ENCODE results near the gene ZBTB7B.
"Not testable (repeated sequence)": the region's sequence is repeated elsewhere in the genome, so short reads cannot be mapped to it uniquely, and the experiment has no call there.

Gene ZBTB7B

DNA sequence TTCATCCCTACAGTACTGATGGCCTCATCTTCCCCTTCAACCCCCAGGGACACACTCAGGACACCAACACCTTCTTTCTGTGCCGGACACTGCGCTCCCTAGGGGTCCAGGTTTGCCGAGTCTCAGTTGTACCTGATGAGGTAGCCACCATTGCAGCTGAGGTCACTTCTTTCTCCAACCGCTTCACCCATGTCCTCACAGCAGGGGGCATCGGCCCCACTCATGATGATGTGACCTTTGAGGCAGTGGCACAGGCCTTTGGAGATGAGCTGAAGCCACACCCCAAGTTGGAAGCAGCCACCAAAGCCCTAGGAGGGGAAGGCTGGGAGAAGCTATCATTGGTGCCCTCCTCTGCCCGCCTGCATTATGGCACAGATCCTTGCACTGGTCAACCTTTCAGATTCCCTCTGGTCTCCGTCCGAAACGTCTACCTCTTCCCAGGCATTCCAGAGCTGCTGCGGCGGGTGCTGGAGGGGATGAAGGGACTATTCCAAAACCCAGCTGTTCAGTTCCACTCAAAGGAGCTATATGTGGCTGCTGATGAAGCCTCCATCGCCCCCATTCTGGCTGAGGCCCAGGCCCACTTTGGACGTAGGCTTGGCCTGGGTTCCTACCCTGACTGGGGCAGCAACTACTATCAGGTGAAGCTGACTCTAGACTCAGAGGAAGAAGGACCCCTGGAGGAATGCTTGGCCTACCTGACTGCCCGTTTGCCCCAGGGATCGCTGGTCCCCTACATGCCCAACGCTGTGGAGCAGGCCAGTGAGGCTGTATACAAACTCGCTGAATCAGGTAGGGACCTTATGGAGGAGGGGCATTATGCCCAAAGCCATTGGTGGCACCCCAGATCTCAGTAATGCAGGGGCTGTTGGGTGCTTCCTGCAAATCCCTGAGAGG is 14.3 kb upstream of the ZBTB7B start:
- no peak for DNase-seq (ENCODE audit: low spot score)

DNA sequence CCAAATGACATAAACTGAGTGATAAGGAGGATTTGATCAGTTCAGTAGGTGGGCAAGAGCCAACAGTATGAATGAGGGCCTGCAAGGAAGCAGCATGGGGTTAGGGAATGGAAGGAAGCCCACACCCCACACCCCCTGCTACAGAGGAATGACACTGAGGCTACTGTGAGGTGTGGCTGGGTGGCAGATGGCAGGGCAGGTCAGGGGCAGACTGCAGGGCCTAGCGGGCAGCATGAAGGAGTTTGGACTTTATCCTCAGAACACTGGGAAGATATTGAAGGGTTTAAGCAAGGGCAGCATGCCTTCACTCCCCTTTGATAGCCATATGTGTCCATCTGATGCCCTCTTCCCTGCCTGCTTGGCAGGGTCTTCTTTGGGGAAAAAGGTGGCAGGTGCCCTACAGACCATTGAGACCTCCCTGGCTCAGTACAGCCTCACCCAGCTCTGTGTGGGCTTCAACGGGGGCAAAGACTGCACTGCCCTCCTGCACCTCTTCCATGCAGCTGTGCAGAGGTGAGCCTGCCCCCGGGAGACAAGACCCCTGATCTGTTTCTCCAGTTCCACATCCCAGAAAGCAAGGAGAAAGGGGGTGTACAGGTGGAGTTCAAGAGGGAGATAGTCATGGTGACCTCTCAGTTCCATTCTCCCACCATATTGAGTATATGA is 13.3 kb upstream of the ZBTB7B start:
- no peak for DNase-seq (ENCODE audit: low spot score)

DNA sequence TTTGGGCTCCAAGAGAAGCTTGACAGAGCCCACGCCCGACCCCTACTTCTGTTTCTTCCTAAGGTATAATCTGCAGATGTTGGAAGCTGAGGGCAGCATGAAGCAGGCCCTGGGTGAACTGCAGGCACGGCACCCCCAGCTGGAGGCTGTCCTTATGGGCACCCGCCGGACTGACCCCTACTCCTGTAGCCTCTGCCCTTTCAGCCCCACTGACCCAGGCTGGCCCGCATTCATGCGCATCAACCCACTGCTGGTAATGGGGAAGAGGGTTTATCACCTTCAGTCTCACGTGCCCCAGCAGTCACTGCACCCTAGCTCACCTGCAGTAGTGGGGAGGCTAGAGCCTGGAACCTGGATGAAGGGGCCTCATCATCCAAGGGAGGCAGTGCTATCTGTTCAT is 12.3 kb upstream of the ZBTB7B start:
- no peak for DNase-seq (ENCODE audit: low spot score)

DNA sequence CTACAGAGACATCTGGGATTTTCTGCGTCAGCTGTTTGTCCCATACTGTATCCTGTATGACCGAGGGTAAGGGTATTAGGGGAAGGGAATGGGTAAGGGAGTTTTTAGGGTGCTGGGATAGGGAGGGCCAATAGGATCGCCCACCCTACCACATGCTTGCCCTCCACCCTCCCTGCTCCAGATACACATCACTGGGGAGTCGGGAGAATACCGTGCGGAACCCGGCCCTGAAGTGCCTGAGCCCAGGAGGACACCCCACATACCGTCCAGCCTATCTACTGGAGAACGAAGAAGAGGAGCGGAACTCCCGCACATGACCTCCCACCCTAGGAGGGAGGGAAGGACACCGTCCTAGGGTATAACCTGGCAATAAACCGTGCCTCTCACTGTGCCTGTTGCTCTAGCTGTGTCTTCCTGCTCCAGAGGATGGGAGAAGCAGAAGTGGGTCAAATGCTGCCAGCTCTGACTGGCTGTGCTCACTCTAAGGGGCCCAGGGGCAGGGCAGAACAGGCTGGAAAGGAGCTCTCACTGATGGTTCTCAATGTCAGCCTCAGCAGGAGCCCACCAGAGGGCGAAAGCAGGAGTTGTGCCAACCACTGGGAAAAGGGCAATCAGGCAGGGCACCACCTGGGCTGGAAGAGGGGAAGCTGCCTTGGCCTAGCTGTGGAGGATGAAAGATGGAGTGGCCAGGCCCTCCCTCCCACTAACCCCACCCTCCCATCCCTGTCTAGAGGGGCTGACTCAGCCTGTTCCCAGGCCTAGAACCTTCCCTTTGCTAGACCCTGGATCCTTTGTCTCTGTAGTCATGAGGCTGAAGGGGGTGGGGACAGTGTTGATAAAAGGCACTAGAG is 9.7 kb upstream of the ZBTB7B start:
- no peak for DNase-seq (ENCODE audit: low spot score)

DNA sequence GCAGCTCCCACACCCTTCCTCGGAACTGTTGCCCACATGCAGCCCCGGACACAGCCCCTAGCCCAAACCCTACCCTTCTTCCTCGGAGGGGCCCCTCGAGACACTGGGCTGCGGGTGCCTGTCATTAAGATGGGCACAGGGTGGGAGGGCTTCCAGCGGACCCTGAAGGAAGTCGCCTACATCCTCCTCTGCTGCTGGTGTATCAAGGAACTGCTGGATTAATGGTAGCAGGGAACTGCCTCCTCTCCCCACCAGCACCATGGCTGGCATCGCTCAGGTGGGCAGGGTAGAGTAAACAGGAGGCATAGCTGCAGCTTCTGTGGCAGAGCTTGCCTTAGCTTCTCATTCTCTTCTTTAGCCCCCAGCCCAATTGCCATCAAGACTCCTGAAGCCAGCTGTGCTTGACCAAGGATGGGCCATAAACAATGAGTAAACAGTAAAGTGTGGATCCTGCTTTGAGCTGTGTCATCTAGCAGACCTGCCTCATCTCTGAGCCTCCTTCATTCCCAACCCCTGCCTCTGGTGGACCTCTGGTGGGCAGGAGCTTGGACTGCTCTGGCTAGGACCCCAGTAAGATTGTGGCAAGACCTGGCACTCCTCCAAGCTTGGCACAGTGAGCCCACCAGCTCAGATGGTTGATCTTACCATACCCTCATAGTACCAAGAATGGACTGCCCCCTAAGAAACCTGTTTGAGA is 8.9 kb upstream of the ZBTB7B start, which contains the start of gene LENEP:
Gene LENEP, plus strand, starts transcription at position 15 of the 697 bp plus-strand sequence. Its CDS starts 22 bp downstream, at position 37.
- no peak for DNase-seq (ENCODE audit: low spot score)

DNA sequence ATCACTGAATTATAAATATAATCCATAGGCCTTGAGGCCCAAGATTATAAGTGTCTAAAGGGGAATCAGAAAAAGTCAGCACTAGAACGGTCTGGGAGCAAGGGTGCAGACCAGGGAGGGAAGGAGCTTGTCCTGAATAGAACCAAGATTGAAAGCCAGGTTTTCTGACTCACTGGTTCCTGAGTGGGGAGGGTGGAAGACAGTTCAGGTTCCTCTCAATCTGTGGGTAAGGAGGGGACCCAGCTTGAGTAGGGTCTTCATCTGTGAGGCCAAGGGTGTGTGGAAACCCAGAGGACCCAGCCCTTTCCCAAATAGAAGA is 8.4 kb upstream of the ZBTB7B start:
- DNase-seq (ENCODE audit: low spot score) = no peak

DNA sequence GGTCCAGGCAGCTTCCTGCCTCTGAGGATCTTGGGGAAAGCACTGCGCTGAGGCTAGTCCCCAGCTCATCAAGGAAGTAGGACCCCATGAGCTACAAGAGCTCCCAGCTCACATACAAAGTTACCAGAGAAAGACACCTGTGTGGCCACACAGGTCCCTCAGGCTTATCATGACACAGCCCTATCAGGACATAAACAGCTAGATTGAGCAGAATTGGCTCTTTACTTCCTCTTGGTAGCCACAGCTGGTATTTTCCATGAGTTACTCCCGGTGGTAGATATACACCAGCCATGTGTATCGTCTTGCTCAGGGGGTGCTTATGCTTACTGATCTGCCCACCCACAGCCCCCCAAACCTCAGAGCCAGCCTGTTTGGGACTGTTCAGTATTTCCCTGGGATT is 8.0 kb upstream of the ZBTB7B start:
- DNase-seq (ENCODE audit: low spot score) = no peak

DNA sequence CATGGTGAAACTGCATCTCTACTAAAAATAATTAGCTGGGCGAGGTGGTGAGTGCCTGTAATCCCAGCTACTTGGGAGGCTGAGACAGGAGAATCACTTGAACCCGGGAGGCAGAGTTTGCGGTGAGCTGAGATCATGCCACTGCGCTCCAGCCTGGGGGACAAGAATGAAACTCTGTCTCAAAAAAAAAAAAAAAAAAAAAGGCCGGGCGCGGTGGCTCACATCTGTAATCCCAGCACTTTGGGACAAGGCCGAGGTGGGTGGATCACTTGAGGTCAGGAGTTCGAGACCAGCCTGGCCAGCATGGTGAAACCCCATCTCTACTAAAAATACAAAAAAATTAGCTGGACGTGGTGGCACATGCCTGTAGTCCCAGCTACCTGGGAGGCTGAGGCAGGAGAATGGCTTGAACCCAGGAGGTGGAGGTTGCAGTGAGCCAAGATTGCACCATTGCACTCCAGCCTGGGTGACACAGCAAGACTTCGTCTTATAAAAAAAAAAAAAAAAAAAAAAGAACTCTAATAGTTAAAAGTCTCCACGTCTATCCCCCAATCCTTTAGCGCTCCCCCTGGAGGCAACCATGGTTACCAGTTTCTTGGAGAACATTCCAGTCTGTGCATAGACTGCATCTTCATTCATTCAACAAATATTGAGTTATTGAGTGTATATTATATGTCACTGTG is 7.2 kb upstream of the ZBTB7B start:
- not testable (repeated sequence) for DNase-seq (ENCODE audit: low spot score)

DNA sequence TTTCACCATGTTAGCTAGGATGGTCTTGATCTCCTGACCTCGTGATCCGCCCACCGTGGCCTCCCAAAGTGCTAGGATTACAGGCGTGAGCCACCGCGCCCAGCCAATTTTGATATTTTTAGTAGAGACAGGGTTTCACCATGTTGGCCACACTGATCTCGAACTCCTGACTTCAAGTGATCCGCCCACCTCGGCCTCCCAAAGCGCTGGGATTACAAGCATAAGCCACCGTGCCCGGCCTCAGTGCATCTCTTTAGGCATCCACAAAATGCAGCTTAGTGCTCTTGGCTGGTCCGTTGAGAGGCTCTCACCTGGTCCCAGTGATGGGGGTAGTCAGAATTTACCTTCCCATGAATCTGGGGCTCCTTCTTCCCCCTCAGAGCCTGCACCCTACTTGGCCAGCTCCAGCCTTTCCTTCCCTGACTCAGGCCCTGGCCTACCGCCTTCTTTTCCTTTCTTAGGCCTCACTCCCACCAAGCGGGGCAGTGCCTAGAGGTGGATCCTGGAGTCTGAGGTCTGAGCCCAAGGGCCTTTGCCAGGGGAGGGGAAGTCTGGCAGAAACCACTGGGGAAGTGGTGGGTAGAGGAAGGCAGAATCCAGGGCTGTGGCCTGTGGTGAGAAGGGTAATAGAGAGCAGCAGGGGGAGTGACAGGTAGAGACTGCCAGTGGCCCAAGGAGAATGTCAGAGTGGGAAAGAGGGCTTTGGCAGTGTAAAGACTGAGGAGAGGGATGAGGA is 5.5 kb upstream of the ZBTB7B start:
- DNase-seq (ENCODE audit: low spot score) = no peak

DNA sequence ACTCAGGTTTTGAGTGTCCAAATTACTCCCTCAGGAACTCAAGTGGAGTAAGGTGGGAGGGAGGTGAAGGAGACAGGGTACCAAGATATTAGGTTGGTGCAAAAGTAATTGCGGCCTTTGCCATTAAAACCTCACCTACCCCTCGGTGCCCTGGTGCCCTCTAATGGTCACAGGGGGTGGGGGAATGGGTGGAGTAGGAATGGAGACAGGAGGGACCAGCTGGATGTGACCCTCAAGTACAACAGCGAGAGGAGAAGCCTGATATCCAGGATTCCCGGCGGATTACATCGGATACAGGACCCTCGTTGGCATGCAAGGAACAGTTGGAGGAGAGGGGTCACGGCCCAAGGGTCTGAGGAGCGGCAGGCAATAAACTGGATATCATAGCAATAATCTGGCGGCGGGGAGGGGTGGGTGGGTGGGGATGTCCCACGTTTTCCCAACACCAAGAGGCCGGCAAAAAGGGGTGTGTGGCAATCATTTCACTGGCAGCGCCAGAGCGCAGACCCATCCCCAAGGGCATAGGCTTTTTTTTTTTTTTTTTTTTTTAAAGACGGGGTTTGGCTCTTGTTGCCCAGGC is 4.3 kb upstream of the ZBTB7B start:
- DNase-seq (ENCODE audit: low spot score) = no peak

DNA sequence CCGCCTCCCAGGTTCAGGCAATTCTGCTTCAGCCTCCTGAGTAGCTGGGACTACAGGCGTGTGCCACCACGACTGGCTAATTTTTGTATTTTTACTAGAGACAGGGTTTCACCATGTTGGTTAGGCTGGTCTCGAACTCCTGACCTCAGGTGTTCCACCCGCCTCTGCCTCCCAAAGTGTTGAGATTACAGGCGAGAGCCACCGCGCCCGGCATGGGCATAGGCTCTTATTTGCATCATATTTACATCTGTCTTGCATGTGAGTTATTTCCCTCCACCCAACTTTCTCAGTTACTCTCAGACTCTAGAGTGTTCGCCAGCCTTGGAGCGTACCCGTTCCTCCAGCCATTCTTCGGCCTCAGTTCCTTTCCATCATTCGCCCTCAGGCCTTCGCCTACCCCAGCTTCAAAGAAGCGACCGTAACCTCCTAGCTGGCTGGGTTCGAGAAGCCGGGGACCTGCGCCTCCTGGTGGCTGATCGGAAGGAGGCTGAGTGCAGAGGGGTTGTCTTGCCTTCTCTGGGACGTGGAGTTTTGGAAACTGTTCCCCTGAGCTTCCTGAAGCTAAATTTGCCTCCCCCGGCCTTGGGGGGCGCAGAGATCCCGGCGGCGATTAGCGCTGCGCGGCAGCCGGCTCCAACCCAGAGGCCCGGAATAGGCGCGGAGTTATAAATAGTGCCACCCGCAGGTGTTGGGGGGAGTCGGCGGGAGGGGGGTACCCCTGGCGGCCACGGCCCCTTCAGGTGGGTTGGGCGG is 3.6 kb upstream of the ZBTB7B start:
- DNase-seq (ENCODE audit: low spot score) = peak; percentile 73

DNA sequence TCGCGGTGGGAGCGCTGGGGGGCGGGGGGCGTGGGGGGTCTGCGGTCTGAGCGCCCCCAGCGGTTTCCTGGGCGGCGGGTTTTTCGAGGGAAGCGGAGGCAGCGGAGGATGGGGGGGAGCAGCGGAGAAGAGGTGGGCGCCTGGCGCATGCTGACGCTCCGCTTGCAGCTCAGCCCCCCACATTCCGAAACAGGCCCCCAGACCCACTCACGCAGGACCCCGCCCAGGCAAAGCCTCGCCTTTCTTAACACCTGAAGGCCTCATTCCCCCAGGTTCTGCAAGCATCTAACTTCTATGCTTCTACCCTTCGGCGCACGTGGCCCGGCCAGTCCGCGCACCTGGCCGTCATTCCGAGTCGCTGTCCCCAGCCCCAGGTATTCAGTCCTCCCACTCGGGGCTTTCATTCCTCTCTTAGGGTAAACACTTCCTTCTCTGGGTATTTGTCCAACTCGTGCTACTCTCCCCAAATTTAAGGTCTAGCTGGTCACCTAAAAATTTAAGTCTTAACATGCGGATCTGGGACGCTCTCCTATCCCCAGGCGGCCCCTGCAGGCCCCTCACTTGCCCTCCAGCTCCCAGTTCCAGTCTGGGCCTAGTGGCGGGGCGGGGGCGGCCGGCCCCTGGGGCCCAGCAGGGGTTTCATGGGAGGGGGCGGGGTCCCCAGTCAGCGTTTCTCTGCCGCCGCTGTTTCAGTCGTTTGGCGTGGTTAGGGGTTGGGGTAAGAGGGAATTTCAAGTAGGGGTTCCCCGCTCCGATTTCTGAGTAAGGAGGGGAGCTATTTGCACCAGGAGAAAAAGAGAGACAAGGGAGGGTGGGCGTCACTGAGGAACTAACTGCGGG is 2.8 kb upstream of the ZBTB7B start:
- no peak for DNase-seq (ENCODE audit: low spot score)

DNA sequence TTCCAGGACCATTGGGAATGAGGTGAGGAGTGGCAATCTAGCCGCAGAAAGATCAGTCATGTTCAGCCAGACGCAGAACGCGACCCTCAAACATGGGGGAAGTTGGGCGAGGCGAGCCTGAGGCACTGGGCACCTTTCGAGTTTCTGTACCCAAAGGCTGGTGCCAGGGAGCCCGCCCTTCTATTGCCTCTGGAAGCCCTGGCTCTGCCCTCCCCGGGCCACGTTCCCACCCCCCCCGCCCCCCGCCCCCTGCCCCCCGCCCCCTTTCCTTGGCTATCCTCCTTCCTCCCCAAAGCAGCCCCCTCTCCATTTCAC is 2.2 kb upstream of the ZBTB7B start:
- DNase-seq (ENCODE audit: low spot score) = no peak

DNA sequence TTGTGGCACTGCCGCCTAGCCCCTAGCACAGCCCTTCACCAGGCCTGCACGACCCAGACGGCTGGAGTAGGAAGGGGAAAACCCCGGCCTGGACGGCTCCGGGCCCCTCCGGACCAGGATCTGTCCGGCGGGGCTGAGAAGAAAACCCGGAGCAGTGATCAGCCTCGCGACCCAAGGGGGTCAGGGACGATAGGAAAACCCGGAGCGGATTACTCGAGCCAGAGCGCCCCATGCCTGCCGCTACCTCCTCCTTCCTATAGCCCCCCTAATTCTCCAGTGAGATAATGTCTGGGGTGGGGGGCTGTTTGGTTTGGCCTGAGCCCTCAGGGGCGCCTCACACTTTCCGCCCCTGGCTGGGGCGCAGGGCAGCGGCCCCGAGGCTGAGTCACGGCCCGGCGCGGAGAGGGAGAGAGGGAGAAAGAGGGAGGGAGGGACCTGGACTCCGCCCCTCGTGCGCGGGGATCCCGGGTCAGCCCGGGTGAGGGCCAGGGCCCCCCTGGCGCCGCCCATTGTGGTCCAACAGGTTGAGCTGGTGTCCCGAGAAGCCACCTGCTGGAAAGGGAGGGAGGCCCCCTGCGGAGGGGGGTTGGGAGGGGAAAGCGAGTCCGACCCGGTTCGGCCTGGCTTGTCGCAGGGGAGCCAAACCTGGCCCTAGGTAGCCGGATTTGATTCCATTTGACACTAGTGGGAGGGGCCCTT is 1.7 kb upstream of the ZBTB7B start:
- DNase-seq (ENCODE audit: low spot score) = peak; percentile 86

DNA sequence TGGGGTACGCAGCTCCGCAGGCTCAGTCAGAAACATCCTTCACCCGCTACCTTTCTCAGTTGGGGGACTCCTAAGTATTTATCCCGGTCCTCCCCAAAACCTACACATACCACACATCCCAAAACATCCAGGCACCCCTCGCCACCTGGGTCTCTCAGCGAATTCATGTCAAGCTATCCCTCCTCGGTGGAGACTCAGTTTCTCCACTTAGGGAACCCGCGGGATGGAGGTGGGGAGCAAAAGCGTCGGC is 1.3 kb upstream of the ZBTB7B start:
- no peak for DNase-seq (ENCODE audit: low spot score)

DNA sequence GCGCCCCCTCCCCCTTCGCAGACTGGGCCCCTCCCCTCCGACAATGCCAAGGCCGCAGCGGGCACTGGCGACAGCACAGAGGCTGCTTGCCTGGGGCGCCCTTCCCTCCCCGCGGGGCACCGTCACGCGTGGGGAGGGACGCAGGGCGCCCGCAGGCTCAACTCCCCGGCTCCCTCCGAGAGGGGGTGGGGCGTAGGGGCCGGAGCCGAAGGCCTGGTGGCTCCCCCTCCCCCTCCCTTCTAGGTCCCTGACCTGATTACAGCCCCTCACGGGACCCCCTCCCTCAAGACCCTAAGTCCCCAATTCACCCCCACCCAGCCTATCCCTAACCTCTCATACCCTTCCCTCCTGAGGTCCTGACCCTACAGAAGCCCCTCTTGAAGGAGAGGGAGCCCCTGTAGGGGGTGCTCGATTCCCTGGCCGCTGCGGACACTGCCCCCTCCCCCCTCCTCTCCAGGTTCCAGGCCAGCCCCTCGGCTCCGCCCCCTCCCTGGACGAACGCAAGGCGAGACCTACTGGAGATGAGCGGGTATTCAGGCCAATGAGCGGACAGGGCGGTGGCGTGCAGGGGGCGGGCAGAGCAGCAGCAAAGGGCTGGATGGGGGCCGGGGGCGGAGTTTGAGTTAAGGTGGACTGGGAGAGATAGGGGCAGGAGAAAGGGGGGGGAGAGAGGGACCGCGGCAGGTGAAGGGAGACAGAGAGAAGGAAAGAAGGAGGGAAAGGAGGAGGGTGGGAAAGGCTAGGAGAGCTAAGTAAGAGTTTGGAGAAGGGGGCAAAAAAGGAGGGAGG is 733 bp upstream of the ZBTB7B start:
- DNase-seq (ENCODE audit: low spot score) = peak; percentile 100

DNA sequence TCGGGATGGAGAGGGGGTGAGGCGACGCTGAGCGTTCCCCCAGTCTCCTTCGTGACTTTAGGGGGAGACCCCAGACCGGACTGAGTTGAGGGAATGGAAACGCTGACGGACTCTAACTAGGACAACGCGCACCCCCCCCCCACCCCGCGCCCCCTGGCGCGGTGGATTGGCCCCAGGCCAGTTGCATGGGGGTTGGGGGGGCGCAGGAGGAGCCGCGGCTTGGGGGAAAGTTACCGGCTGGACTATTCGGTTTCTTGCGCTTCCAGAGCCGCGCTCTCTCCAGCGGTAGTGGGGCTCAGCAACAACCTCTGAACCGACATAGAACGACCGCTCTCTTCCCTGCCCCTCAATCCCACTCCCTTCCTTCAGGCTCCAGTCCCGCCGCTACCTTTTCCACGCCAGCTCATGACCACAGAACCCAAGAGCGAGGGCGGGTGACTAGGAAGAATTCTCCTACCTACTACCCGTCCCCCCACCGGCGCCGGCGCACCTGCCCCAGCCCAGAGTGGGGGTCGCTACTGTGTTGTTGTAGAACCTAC is 694 bp downstream of the ZBTB7B start:
- no peak for DNase-seq (ENCODE audit: low spot score)

Data from putamen (tissue), 1 donor.